Measurements from ENCODE around the gene PIKFYVE. TPM values are rescaled to one million over a fixed set of nuclear protein-coding genes. Genes with fewer than 3 reads are reported as not detected.
"Not testable (repeated sequence)": the region's sequence is repeated elsewhere in the genome, so short reads cannot be mapped to it uniquely, and the experiment has no call there.

Gene PIKFYVE
- total and polyA plus RNA-seq, 9 donors, result 6.9 to 29.8 (median 21.9) TPM

DNA sequence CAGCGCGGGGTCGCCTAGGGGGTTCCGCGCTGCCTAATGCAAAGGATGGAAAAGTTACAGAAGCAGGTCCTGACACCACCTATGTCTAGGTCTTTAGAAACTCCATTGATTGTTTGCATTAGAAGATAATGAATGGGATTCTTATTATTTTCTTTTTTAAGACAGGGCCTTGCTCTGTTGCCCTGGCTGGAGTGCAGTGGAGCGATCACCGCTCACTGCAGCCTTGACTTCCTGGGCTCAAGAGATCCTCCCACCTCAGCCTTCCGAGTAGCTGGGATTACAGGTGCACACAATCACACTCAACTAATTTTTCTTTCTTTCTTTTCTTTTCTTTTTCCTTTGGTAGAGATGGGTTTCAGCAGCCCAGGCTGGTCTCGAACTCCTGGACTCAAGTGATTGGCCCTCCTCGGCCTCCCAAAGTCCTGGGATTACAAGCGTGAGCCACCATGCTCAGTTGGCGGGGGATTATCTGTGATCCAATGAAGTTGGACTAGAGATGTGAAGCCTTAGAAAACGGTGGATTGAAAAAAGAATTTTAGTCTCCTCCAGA is 10.4 kb upstream of the PIKFYVE start:
- Histone ChIP-seq H3K4me3 (peak overlapping the region; percentile 87), H3K27ac (peak overlapping the region; percentile 33 to 49), H3K9me3 (no peaks in the 10 kb centered on the region), H3K36me3 (no peaks in the 10 kb centered on the region), H3K4me1 (ENCODE audit: insufficient read depth) (peaks cover 4% of the 10 kb centered on the region), H3K27me3 (no peaks in the 10 kb centered on the region)
- TF ChIP-seq EP300 (IDR thresholded peaks at IDR 0.05) (no peak), POLR2A (IDR thresholded peaks at IDR 0.05) (no peak)
- TF ChIP-seq, protein P1, sequence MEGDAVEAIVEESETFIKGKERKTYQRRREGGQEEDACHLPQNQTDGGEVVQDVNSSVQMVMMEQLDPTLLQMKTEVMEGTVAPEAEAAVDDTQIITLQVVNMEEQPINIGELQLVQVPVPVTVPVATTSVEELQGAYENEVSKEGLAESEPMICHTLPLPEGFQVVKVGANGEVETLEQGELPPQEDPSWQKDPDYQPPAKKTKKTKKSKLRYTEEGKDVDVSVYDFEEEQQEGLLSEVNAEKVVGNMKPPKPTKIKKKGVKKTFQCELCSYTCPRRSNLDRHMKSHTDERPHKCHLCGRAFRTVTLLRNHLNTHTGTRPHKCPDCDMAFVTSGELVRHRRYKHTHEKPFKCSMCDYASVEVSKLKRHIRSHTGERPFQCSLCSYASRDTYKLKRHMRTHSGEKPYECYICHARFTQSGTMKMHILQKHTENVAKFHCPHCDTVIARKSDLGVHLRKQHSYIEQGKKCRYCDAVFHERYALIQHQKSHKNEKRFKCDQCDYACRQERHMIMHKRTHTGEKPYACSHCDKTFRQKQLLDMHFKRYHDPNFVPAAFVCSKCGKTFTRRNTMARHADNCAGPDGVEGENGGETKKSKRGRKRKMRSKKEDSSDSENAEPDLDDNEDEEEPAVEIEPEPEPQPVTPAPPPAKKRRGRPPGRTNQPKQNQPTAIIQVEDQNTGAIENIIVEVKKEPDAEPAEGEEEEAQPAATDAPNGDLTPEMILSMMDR (IDR thresholded peaks at IDR 0.05), result peak in 2 of 3 donors; percentile 3 to 4
- intact Hi-C loops (cut with DNase I), result loop anchor here in 2 of 4 donors (10.0 kb wide), 1 partner anchor 151 kb away; no protein-coding TSS in a partner anchor
- DNase-seq, result no peak
- WGBS, 3 donors, result 35 to 37% (median 36%) methylated on average over 13 of the region's 13 CpGs

- Histone ChIP-seq H3K27ac (no peak overlapping the region), H3K27me3 (no peaks in the 10 kb centered on the region), H3K36me3 (no peaks in the 10 kb centered on the region), H3K4me3 (no peak overlapping the region), H3K9me3 (no peaks in the 10 kb centered on the region), H3K4me1 (ENCODE audit: insufficient read depth) (peaks cover 3% of the 10 kb centered on the region)
- intact Hi-C loops (cut with DNase I), result loop anchor here in 2 of 4 donors (10.0 kb wide), 1 partner anchor 151 kb away; no protein-coding TSS in a partner anchor
- DNase-seq, result no peak
- 73 to 81% (median 80%) methylated on average over 10 of the region's 10 CpGs for WGBS, 3 donors
- TF ChIP-seq POLR2A (IDR thresholded peaks at IDR 0.05) (no peak), EP300 (IDR thresholded peaks at IDR 0.05) (no peak)
- TF ChIP-seq, protein P1 (IDR thresholded peaks at IDR 0.05), result no peak
Measured at GRCh38 chr2:208256192-208256782, 9.8 kb upstream of the PIKFYVE start.

GRCh38 chr2:208256849-208257813 is 8.9 kb upstream of the PIKFYVE start:
- H3K9me3 ChIP-seq; H3K4me3 ChIP-seq; H3K27me3 ChIP-seq; H3K4me1 ChIP-seq (ENCODE audit: insufficient read depth); H3K36me3 ChIP-seq: not testable (repeated sequence)
- peak overlapping the region in 1 of 2 donors; percentile 53 for H3K27ac ChIP-seq
- DNase-seq, result peak in 1 of 5 donors; percentile 44
- intact Hi-C loops (cut with DNase I), result loop anchor here in 2 of 4 donors (10.0 kb wide), 1 partner anchor 152 kb away; no protein-coding TSS in a partner anchor
- WGBS, 3 donors, result 20 to 22% (median 20%) methylated on average over 12 of the region's 12 CpGs

- Histone ChIP-seq H3K9me3 (no peaks in the 10 kb centered on the region), H3K27ac (peak overlapping the region; percentile 25 to 91), H3K27me3 (no peaks in the 10 kb centered on the region), H3K4me3 (peak overlapping the region; percentile 93), H3K36me3 (no peaks in the 10 kb centered on the region), H3K4me1 (ENCODE audit: insufficient read depth) (peaks cover 7% of the 10 kb centered on the region)
- TF ChIP-seq POLR2A (IDR thresholded peaks at IDR 0.05) (no peak), EP300 (IDR thresholded peaks at IDR 0.05) (no peak)
- TF ChIP-seq, protein P1 (IDR thresholded peaks at IDR 0.05), result no peak
- WGBS, 3 donors, result 1 to 4% (median 2%) methylated on average over 9 of the region's 9 CpGs
- intact Hi-C loops (cut with DNase I), result no loop called here
- DNase-seq, result peak in 2 of 5 donors; percentile 19 to 36
Measured at GRCh38 chr2:208265371-208265800, 669 bp upstream of the PIKFYVE start.

Measured in ovary (tissue), 9 donors.